Pancreas (tissue), 10 donors: ENCODE measurements around the gene DDIAS. TPM values are rescaled to one million over a fixed set of nuclear protein-coding genes. Genes with fewer than 3 reads are reported as not detected.

Experiments
- ATAC-seq, 4 donors: fragments of 200-7000 bp; cut with Tn5 transposase; one replicate each; pipeline versions ENCODE4 v1.8.0 to v1.9.1; 2020; ENCODE audit warnings: mild to moderate bottlenecking in 4 of 4, moderate library complexity in 4 of 4
- DNase-seq, 6 donors: peaks; one replicate each; pipeline ENCODE4 v3.0.0-alpha.2; 2020
- FAIRE-seq: peaks from 2 replicates; lab custom pipeline; 2012; peaks lifted over from hg19 to GRCh38; lab: Jason Lieb, UNC
- H3K27ac ChIP-seq, 4 donors: fragments of 200-600 bp; sonication (generic); 1 replicate in 3 of 4; 2 replicates in 1 of 4; pipeline versions ENCODE4 v1.5.0 to v1.8.0; 2020
- H3K27me3 ChIP-seq, 4 donors: fragments of 200-600 bp; one replicate each; pipeline ENCODE4 v1.8.0; 2021
- H3K36me3 ChIP-seq, 3 donors: fragments of 200-600 bp; sonication (generic) in 1 of 3; one replicate each; pipeline versions ENCODE4 v1.5.0 to v1.8.0; 2020 to 2021
- H3K4me1 ChIP-seq, 3 donors: fragments of 200-600 bp; one replicate each; pipeline ENCODE4 v1.8.0; 2021
- H3K4me3 ChIP-seq, 4 donors: fragments of 200-600 bp; sonication (generic) in 2 of 4; one replicate each; pipeline versions ENCODE4 v1.5.0 to v1.8.0; 2020 to 2021
- H3K9me3 ChIP-seq, 4 donors: fragments of 200-600 bp; one replicate each; pipeline ENCODE4 v1.8.0; 2021
- WGBS, 2 donors: extraction: QIAGEN DNeasy Blood & Tissue Kit; methylation state at CpG; one replicate each; pipeline ENCODE4 v1.1.7; 2013; 5-methylcytosine and 5-hydroxymethylcytosine counted together
- intact Hi-C, 3 donors: fragments of 100-400 bp; cut with DNase I; formaldehyde crosslinking; loops; one replicate each; pipeline versions ENCODE4 v1.11.1 to v1.14.2; 2022
- polyA plus RNA-seq, 2 donors: library from polyadenylated mRNA; stranded (reverse); fragments of 200-250 nt; gene quantifications; one replicate each; pipeline ENCODE4 v1.2.3, GENCODE V29; 2013
- total RNA-seq, 6 donors: library from RNA; stranded (reverse); fragmentation: NEBNext Ultra II Directional in 4 of 6; extraction: Animal tissue kit (Norgen Biotek cat#: 25700) in 4 of 6; gene quantifications; one replicate each; pipeline versions ENCODE4 v1.2.1 to v1.2.4, GENCODE V29; 2021 to 2023
- TF ChIP-seq, protein P1 (sequence below), 4 donors: fragments of 200-600 bp; sonication (generic) in 3 of 4; IDR thresholded peaks; one replicate each; pipeline versions ENCODE4 v1.5.0 to v1.8.0; 2021; ENCODE audit warnings: antibody characterized with exemption in 4 of 4
- donor health status: healthy with polysubstance abuse.
- donor health status: DM: no; HTN: no; CAD: no; lungs with moderate emphysema.
- donor health status: DM: no; HTN: no; CAD: no.
- donor health status: control.
- donor health status: control.
- donor health status: Bipolar disorder and iron deficiency.
- donor health status: DM: yes; HTN: yes; CAD: no.
- donor health status: DM: no; HTN: no; CAD: no.
- donor health status: DM: no; HTN: no; CAD: no.
- donor health status: DM: yes; HTN: yes; CAD: no.

The DDIAS gene
- total and polyA plus RNA-seq, 8 donors = 0.11 to 0.89 (median 0.38) TPM; not detected in 1

DNA sequence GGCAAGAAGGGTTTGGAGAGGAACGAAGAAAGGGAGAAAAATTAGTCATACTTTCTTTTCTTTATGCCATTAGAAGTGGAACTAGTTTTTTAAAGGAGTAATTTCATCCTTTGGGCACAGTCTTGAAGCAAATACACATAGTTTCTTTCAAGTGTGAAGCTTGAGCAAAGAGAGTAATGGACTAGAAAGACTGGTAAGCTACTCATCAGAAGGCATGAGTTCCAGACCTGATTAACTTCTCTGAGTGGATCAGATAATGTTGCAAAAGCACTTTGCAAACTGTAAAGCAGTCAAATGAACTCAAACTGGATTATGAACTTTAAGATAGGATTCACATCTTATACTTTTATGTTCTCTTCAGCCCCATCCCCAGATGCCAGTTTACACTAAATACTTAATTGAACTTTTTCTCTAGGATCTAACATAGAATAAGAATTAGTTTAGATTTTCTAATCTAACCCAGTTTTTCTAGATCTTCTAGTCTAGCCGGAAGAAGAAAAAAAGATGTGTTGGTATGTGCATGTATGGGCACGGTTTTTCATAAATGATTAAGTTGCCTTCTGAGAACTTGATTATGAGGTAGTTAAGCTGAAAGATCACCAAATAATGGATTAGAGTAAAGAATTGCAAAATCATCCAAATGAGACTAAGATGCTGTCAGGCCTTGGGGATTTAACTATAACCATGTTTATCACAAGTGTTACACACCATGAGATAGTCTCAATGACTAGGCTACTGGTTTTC is 2.5 kb downstream of the DDIAS start:
- ATAC-seq = no peak
- Histone ChIP-seq H3K27ac (no peak overlapping the region), H3K9me3 (no peaks in the 10 kb centered on the region), H3K36me3 (no peaks in the 10 kb centered on the region), H3K27me3 (no peaks in the 10 kb centered on the region), H3K4me1 (peaks cover 0 to 9% (median 4%) of the 10 kb centered on the region in 3 donors), H3K4me3 (no peak overlapping the region)
- FAIRE-seq = no peak
- intact Hi-C loops = loop anchor here in 2 of 3 donors (10.0 kb wide), 3 partner anchors 341 to 911 kb away; no protein-coding TSS in a partner anchor
- DNase-seq = no peak
- TF ChIP-seq, protein P1, sequence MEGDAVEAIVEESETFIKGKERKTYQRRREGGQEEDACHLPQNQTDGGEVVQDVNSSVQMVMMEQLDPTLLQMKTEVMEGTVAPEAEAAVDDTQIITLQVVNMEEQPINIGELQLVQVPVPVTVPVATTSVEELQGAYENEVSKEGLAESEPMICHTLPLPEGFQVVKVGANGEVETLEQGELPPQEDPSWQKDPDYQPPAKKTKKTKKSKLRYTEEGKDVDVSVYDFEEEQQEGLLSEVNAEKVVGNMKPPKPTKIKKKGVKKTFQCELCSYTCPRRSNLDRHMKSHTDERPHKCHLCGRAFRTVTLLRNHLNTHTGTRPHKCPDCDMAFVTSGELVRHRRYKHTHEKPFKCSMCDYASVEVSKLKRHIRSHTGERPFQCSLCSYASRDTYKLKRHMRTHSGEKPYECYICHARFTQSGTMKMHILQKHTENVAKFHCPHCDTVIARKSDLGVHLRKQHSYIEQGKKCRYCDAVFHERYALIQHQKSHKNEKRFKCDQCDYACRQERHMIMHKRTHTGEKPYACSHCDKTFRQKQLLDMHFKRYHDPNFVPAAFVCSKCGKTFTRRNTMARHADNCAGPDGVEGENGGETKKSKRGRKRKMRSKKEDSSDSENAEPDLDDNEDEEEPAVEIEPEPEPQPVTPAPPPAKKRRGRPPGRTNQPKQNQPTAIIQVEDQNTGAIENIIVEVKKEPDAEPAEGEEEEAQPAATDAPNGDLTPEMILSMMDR (IDR thresholded peaks at IDR 0.05) = no peak
- 42 to 47% methylated on average over 3 of the region's 3 CpGs for WGBS, 2 donors

DNA sequence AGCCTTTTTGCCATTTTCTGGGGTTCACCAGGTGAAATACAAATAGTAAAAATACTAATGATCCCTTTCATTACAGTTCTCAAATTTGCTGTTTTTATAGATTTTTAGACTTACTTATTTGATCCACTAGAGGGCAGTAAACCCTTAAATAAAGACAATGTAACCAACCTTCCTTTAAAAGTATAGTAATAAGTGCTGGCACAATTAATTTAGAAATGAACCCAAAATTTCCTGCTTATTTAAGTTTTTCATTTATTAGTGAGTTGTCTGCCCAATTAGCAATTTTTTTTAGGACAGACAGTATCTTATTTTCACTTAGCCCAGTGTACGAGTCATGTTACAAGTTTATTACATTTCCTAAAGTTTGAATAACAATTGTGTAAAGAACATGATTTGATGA is 4.7 kb downstream of the DDIAS start:
- DNase-seq (no peak), ATAC-seq (no peak), FAIRE-seq (peak; percentile 91)
- Histone ChIP-seq H3K36me3 (no peaks in the 10 kb centered on the region), H3K9me3 (no peaks in the 10 kb centered on the region), H3K4me1 (no peaks in the 10 kb centered on the region), H3K27ac (no peak overlapping the region), H3K27me3 (no peaks in the 10 kb centered on the region), H3K4me3 (no peak overlapping the region)
- intact Hi-C loops = loop anchor here in 2 of 3 donors (10.0 kb wide), 3 partner anchors 339 to 909 kb away; no protein-coding TSS in a partner anchor
- WGBS, 2 donors = 87% methylated on average over 1 of the region's 1 CpG
- TF ChIP-seq, protein P1 (IDR thresholded peaks at IDR 0.05) = peak; percentile 19 to 52 (median 37)

- 46 to 63% methylated on average over 2 of the region's 2 CpGs for WGBS, 2 donors
- TF ChIP-seq, protein P1 (IDR thresholded peaks at IDR 0.05) = no peak
- Histone ChIP-seq H3K9me3 (no peaks in the 10 kb centered on the region), H3K36me3 (no peaks in the 10 kb centered on the region), H3K4me3 (no peak overlapping the region), H3K4me1 (no peaks in the 10 kb centered on the region), H3K27me3 (no peaks in the 10 kb centered on the region), H3K27ac (no peak overlapping the region)
- FAIRE-seq (no peak), DNase-seq (no peak), ATAC-seq (no peak)
- intact Hi-C loops = loop anchor here in 2 of 3 donors (10.0 kb wide), 3 partner anchors 338 to 908 kb away; no protein-coding TSS in a partner anchor
These were observed 5.4 kb downstream of the DDIAS start for GRCh38 chr11:82906931-82907330.

DNA sequence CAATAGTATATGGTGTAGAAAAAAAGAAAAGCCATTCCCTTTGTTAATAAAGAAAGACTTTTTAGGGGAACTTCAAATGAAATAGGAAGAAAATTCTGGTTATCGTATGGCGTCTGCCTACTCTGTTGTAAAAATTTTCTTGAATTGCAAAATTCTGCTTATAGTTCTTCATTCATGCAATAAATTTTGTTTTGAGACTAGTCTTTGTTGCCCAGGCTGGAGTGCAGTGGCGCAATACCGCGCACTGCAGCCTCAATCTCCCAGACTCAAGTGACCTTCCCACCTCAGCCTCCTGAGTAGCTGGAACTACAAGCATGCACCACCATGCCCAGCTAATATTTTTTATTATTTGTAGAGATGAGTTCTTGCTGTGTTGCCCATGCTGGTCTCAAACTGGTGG is 5.8 kb downstream of the DDIAS start:
- H3K36me3 ChIP-seq = no peaks in the 10 kb centered on the region
- H3K27me3 ChIP-seq = no peaks in the 10 kb centered on the region
- TF ChIP-seq, protein P1 (IDR thresholded peaks at IDR 0.05) = no peak
- FAIRE-seq = no peak
- no peak for DNase-seq
- H3K4me1 ChIP-seq = no peaks in the 10 kb centered on the region
- H3K27ac ChIP-seq = no peak overlapping the region
- no peaks in the 10 kb centered on the region for H3K9me3 ChIP-seq
- intact Hi-C loops = loop anchor here in 2 of 3 donors (10.0 kb wide), 3 partner anchors 337 to 907 kb away; no protein-coding TSS in a partner anchor
- WGBS, 2 donors = 93% methylated on average over 5 of the region's 5 CpGs
- no peak for ATAC-seq
- no peak overlapping the region for H3K4me3 ChIP-seq

DNA sequence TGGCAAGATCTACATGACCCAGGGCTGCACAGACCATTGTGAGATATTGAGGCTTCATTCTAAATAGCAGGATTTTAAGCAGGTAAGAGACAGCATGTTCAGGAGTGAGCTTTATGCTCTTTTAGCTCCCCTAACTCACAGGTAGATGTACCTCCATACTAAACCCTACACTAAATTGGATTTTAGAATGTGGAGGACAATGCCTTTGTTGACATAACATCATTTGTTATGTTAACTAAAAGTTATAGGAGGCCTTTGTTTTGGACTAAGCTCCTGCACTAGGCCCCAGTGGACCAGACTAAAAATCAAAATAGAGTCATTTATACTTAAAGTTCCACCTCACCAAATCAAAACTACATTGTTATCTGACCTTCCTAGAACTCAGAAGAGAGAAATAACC is 6.8 kb downstream of the DDIAS start:
- TF ChIP-seq, protein P1 (IDR thresholded peaks at IDR 0.05) = no peak
- intact Hi-C loops = loop anchor here in 2 of 3 donors (10.0 kb wide), 3 partner anchors 336 to 906 kb away; no protein-coding TSS in a partner anchor
- no peak for FAIRE-seq
- Histone ChIP-seq H3K4me1 (no peaks in the 10 kb centered on the region), H3K9me3 (no peaks in the 10 kb centered on the region), H3K27ac (no peak overlapping the region), H3K36me3 (no peaks in the 10 kb centered on the region), H3K4me3 (no peak overlapping the region), H3K27me3 (no peaks in the 10 kb centered on the region)
- ATAC-seq = no peak
- DNase-seq = no peak
